Measurements from ENCODE around the gene MGAT5.

MGAT5 gene

DNA sequence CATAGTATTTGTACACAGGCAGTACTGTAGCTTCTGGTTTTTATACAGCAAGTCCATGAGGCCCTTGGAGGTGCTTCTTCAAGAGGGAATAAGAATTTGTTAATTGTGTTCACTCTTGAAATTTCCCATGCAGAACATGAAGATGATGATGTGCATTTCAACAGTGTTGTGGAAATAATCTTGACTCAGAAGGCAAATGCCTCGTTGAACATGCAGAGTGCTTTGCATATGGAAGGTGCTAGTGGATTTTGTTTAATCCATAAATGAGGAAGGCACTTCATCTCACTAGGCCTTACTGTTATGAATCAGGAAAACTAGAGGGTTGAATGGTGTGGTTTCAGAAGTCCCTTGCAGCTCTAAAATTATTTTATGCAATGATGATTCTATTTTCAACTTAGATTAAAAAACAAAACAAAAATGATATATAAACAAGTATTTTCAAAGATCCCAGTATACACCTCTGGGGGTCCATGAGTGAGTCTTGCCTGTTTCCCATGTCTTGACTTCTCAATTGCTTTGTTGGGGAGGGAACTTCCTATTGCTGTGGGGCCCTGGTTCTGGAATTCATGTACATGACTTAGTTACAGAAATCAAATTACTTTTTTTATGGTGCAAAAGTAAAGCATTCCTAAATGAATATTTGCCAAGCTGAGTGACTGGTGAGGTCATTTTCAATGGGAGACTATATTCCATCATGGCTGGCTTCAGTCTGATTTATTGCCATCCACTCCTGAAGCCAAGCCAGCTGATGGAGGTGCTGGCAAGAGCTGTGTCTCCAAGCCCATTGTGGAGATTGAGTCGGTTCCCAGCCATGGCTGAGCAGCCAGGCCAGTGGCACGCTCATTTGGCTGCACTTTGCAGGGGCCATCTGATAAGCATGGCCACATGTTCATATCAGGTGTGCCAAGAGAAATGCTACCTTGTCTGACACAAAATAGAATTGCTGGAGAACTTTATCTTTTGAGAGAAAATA, 56.5 kb downstream of the MGAT5 start:
- TF ChIP-seq, protein P1, sequence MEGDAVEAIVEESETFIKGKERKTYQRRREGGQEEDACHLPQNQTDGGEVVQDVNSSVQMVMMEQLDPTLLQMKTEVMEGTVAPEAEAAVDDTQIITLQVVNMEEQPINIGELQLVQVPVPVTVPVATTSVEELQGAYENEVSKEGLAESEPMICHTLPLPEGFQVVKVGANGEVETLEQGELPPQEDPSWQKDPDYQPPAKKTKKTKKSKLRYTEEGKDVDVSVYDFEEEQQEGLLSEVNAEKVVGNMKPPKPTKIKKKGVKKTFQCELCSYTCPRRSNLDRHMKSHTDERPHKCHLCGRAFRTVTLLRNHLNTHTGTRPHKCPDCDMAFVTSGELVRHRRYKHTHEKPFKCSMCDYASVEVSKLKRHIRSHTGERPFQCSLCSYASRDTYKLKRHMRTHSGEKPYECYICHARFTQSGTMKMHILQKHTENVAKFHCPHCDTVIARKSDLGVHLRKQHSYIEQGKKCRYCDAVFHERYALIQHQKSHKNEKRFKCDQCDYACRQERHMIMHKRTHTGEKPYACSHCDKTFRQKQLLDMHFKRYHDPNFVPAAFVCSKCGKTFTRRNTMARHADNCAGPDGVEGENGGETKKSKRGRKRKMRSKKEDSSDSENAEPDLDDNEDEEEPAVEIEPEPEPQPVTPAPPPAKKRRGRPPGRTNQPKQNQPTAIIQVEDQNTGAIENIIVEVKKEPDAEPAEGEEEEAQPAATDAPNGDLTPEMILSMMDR (IDR thresholded peaks at IDR 0.05; ENCODE audit: low read depth, low read length) = no peak
- no peak overlapping the region for H3K4me3 ChIP-seq (replicated peaks in 1 of 2; ENCODE audit: low read depth in 2 of 2, low read length in 2 of 2)
- no peak for DNase-seq (ENCODE audit: low read depth in 2 of 2)

DNA sequence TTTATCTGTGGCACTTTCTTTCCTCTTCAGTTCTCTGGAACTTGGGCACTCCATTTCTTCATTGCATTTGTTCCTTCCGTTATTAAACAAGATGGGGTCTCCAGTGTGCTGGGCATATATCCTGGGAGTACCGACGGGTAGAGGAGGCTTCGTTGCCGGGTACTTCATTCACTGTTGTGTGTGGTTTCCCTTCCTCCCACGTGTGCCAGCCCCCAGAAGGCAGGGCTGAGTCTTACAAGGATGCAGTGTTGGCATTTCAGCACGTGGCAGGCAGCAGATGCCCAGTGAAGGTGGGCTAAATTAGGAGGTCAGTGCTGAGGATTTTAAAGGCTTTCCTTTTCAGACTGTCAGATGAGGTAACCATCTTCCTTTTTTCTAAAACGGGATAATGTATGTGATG, 58.6 kb downstream of the MGAT5 start:
- DNase-seq (ENCODE audit: low read depth in 2 of 2) = no peak
- H3K4me3 ChIP-seq (replicated peaks in 1 of 2; ENCODE audit: low read depth in 2 of 2, low read length in 2 of 2) = no peak overlapping the region
- TF ChIP-seq, protein P1 (IDR thresholded peaks at IDR 0.05; ENCODE audit: low read depth, low read length) = no peak

DNA sequence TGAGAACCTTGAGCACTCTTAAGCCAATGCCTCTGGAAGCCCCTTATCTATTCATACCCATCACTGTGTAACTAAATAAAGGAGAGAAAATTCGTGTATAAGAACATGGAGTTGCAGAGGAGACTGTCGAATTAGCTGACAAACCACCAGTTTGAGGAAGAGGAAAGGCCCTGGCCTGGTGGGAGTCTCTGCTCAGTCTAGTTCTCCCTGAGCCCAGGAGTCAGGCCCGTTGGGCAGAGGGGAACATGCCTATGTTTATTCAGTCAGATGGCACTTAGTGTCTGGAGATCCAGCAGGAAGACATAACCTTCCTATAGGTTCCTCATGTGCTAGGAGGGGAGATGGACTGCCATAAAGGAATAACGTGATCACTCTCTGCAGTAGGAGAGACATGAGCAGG, 60.3 kb downstream of the MGAT5 start:
- H3K4me3 ChIP-seq (replicated peaks in 1 of 2; ENCODE audit: low read depth in 2 of 2, low read length in 2 of 2) = no peak overlapping the region
- DNase-seq (ENCODE audit: low read depth in 2 of 2) = no peak
- TF ChIP-seq, protein P1 (IDR thresholded peaks at IDR 0.05; ENCODE audit: low read depth, low read length) = no peak

DNA sequence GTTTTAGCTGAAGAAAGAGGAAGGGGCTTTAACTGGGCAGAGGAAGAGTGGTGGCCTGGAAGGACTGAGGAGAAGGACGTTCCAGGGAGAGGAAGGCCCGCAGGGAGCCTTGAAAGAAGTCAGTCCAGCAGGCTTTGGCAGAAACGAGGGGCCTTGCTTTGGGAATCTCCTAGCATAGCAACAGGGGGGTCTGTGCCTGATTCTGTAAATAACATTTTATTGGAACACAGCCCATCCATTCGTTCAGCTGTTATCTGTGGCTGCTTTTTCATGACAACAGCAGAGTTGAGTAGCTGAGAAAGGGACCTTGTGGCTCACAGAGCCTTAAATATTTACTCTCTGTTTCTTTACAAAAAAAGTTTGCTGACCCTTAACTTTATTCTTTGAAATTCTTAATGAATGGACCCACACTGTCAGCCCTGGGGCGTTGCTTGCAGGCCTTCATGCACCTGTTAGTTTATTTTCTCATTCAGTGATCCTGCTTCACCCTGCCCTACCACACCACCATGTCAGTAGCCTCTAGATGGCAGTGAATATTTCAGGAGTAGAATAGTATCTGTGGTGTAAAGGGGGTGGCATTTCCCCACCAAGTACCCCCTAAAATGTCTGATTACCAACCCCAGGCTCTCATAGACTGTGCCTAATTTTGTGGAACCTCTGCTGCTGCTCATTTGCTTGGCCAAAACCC, 61.0 kb downstream of the MGAT5 start:
- TF ChIP-seq, protein P1 (IDR thresholded peaks at IDR 0.05; ENCODE audit: low read depth, low read length) = no peak
- no peak overlapping the region for H3K4me3 ChIP-seq (replicated peaks in 1 of 2; ENCODE audit: low read depth in 2 of 2, low read length in 2 of 2)
- DNase-seq (ENCODE audit: low read depth in 2 of 2) = no peak

DNA sequence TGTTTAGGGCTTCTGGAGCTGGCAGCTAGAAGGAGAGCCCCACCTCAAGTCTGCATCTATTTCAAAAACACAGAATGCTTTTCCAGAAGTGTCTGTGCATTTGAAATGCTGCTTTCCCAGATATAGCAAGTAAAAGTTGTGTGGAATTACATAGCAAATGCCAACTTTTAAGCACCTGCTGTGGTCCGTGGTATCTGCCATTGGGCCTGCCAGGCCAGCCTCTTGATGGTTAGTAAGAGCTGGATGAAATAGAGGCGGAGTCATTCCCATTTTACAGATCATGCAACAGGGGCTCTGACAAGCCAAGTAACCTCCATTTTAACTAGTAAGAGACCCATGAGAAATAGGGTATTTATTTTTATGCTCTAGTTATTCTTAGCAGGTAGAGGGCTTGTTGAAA, 61.6 kb downstream of the MGAT5 start:
- no peak for DNase-seq (ENCODE audit: low read depth in 2 of 2)
- H3K4me3 ChIP-seq (replicated peaks in 1 of 2; ENCODE audit: low read depth in 2 of 2, low read length in 2 of 2) = no peak overlapping the region
- TF ChIP-seq, protein P1 (IDR thresholded peaks at IDR 0.05; ENCODE audit: low read depth, low read length) = no peak

DNA sequence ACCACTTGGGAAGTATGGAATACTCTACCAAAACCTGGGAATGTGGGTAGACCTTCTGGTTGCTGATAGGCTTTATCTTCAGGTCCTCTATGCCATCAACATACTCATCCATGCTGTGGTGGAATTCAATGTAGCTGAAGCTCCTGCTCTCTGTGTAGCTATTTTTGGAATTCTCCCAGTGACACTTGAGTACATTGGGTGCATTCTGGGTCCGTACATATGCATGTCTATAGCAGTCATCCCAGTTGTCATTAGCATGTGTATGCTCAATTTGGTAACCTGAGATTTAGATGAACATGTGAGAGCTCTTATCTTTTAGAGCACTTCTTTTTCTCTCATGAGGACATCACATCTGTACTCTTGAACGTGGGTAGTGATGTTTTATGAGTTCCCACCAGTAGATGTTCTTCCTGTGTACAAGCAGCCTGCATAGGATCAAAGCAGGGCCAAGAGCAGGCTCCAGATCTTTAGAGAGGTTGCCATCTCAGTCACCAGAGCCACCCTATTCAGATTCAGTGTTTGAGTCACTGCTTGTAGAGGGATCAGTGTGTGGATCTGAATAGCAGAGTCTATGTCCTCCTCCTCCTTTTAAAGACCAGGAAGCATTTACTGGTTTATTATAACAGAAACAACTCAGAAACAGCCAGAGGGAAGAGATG, 65.9 kb downstream of the MGAT5 start:
- TF ChIP-seq, protein P1 (IDR thresholded peaks at IDR 0.05; ENCODE audit: low read depth, low read length) = no peak
- no peak overlapping the region for H3K4me3 ChIP-seq (replicated peaks in 1 of 2; ENCODE audit: low read depth in 2 of 2, low read length in 2 of 2)
- no peak for DNase-seq (ENCODE audit: low read depth in 2 of 2)

Data from cardiac fibroblast (primary cell).